Activated T-cell treated with anti-CD3 and anti-CD28 coated beads for 24 hours (primary cell): ENCODE results near the gene AMN.
A peak's percentile ranks its signal among the peaks of the same experiment; 100 is the strongest.
"Not testable (repeated sequence)": the region's sequence is repeated elsewhere in the genome, so short reads cannot be mapped to it uniquely, and the experiment has no call there.

Experiments used
- DNase-seq: peaks from one replicate; pipeline ENCODE4 v3.0.0-alpha.2; 2020; ENCODE audit warnings: low read depth

The AMN gene

GRCh38 chr14:102911991-102912761 is 10.3 kb upstream of the AMN start:
- DNase-seq, result no peak

GRCh38 chr14:102913341-102914211 is 8.9 kb upstream of the AMN start:
- DNase-seq, result no peak

- DNase-seq, result no peak
Measured at GRCh38 chr14:102914474-102915291, 7.8 kb upstream of the AMN start.

- DNase-seq, result no peak
Measured at GRCh38 chr14:102915292-102916110, 7.0 kb upstream of the AMN start.

- no peak for DNase-seq
Measured at GRCh38 chr14:102916347-102917055, 6.0 kb upstream of the AMN start.

- no peak for DNase-seq
Measured at GRCh38 chr14:102917056-102917385, 5.4 kb upstream of the AMN start.

GRCh38 chr14:102917469-102918211 is 4.8 kb upstream of the AMN start:
- peak; percentile 38 for DNase-seq

- no peak for DNase-seq
Measured at GRCh38 chr14:102918438-102918837, 4.0 kb upstream of the AMN start.

GRCh38 chr14:102920273-102920997 is 2.0 kb upstream of the AMN start:
- no peak for DNase-seq

GRCh38 chr14:102920998-102921304 is 1.5 kb upstream of the AMN start:
- DNase-seq, result no peak

GRCh38 chr14:102923201-102923924 is 900 bp downstream of the AMN start:
- no peak for DNase-seq

GRCh38 chr14:102923925-102924486 is 1.5 kb downstream of the AMN start:
- DNase-seq, result no peak

- DNase-seq, result no peak
Measured at GRCh38 chr14:102924632-102925588, 2.4 kb downstream of the AMN start.

- DNase-seq, result no peak
Measured at GRCh38 chr14:102925646-102926045, 3.2 kb downstream of the AMN start.

GRCh38 chr14:102926104-102926503 is 3.6 kb downstream of the AMN start:
- DNase-seq, result no peak

GRCh38 chr14:102926840-102927239 is 4.4 kb downstream of the AMN start:
- not testable (repeated sequence) for DNase-seq

GRCh38 chr14:102927346-102927877 is 4.9 kb downstream of the AMN start:
- DNase-seq, result no peak
